Esophagus squamous epithelium (tissue), 4 donors: ENCODE data around the gene SLC38A9.

Experiments
- CTCF ChIP-seq, 6 experiments: fragments of 450-650 bp in 4 of 6; fragments of 200-600 bp in 2 of 6; sonication (generic) in 2 of 6; IDR thresholded peaks; one replicate each; pipeline ENCODE4 v1.5.1; 2016 to 2019; ENCODE audit warnings: antibody characterized with exemption in 6 of 6, mild to moderate bottlenecking in 4 of 6, moderate library complexity in 4 of 6
- POLR2A ChIP-seq, 4 donors: fragments of 450-650 bp; IDR thresholded peaks; one replicate each; pipeline ENCODE4 v1.6.1; 2017; ENCODE audit warnings: antibody characterized with exemption in 4 of 4, mild to moderate bottlenecking in 4 of 4, moderate library complexity in 3 of 4

DNA sequence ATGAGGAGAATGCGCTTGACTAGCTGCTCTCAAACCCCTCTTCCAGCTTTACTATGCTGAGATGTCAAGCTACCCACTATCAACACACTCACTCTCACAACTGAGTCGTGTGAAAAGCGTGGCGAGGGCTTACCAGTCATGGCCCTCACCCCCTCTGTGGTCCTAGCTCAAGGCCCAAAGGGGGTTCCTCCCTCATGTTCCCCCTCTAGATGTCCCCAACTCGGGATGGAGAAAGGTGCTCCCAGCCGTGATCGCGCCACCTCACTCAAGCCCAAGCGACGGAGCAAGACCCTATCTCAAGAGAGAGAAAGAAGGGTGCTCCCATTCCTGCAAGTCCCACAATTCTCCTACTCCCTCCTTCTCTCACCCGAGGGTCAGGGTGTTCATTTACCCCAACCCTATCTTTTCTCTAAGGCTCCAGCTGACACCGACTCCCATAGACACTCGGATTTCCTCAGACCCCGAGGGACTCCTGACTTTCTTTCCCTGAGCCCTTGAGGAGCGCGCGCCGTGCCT lies 559 bp downstream of the SLC38A9 start:
- TF ChIP-seq POLR2A (IDR thresholded peaks at IDR 0.05) (no peak), CTCF (IDR thresholded peaks at IDR 0.05) (no peak)
